Measurements from ENCODE around the gene WIZ. TPM values are rescaled to one million over a fixed set of nuclear protein-coding genes. Genes with fewer than 3 reads are reported as not detected.

WIZ gene
- total and polyA plus RNA-seq, 2 donors (not counting 1 experiment from before 2014, with no cell fraction given), result 15.0 to 24.8 TPM

GRCh38 chr19:15422296-15423075 is 27.3 kb downstream of the WIZ start:
- Histone ChIP-seq H3K79me2 (ENCODE audit: control insufficient read depth, insufficient read depth, low read length) (peaks cover 12% of the 10 kb centered on the region), H2AFZ (ENCODE audit: insufficient read depth, low read depth, low read length, poor library complexity, severe bottlenecking) (no peak overlapping the region), H3K27ac (ENCODE audit: low read length in 2 of 2) (no peak overlapping the region), H3K4me2 (replicated peaks; ENCODE audit: low read depth, low read length, poor library complexity, severe bottlenecking) (no peak overlapping the region), H4K20me1 (ENCODE audit: control insufficient read depth, insufficient read depth, low read length, poor library complexity, severe bottlenecking) (peaks cover 16% of the 10 kb centered on the region), H3K36me3 (replicated peaks in 1 of 2; ENCODE audit: control extremely low read depth in 1 of 2, control insufficient read depth in 1 of 2, extremely low read depth in 1 of 2, insufficient read depth in 2 of 2, low read length in 1 of 2) (peaks cover 2 to 40% of the 10 kb centered on the region in 2 experiments), H3K9me3 (ENCODE audit: control extremely low read depth in 1 of 3, control insufficient read depth in 2 of 3, insufficient read depth in 1 of 3, low read length in 2 of 3) (peaks cover 0 to 9% (median 0%) of the 10 kb centered on the region in 3 donors), H3K27me3 (replicated peaks in 1 of 4; ENCODE audit: control extremely low read depth in 1 of 4, control insufficient read depth in 3 of 4, insufficient read depth in 4 of 4, low read length in 3 of 4) (no peaks in the 10 kb centered on the region), H3K4me3 (ENCODE audit: control extremely low read depth in 1 of 5, extremely low read depth in 1 of 5, insufficient read depth in 1 of 5, low read depth in 2 of 5, low read length in 4 of 5) (no peak overlapping the region), H3K4me1 (ENCODE audit: control insufficient read depth in 2 of 2, insufficient read depth in 2 of 2, low read length in 2 of 2) (peaks cover 11 to 17% of the 10 kb centered on the region in 2 donors), H3K9ac (ENCODE audit: low read length) (no peak overlapping the region)
- H3K27me3 Mint-ChIP-seq, result no peaks in the 10 kb centered on the region
- no peaks in the 10 kb centered on the region for H3K9me3 Mint-ChIP-seq (ENCODE audit: insufficient read depth)
- no peak for DNase-seq
- ATAC-seq (ENCODE audit: low read depth), result no peak
- TF ChIP-seq, protein P1, sequence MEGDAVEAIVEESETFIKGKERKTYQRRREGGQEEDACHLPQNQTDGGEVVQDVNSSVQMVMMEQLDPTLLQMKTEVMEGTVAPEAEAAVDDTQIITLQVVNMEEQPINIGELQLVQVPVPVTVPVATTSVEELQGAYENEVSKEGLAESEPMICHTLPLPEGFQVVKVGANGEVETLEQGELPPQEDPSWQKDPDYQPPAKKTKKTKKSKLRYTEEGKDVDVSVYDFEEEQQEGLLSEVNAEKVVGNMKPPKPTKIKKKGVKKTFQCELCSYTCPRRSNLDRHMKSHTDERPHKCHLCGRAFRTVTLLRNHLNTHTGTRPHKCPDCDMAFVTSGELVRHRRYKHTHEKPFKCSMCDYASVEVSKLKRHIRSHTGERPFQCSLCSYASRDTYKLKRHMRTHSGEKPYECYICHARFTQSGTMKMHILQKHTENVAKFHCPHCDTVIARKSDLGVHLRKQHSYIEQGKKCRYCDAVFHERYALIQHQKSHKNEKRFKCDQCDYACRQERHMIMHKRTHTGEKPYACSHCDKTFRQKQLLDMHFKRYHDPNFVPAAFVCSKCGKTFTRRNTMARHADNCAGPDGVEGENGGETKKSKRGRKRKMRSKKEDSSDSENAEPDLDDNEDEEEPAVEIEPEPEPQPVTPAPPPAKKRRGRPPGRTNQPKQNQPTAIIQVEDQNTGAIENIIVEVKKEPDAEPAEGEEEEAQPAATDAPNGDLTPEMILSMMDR (IDR thresholded peaks at IDR 0.05), result no peak
- no peak for TF ChIP-seq EZH2 (IDR thresholded peaks at IDR 0.05; ENCODE audit: borderline replicate concordance, insufficient read depth, low read depth, low read length, poor library complexity, severe bottlenecking)
- H3K27ac Mint-ChIP-seq, result no peak overlapping the region
- CTCF ChIA-PET, result interaction anchor here (0.7 to 7.9 kb wide), 2 partner anchors 14 to 131 kb away, joined by 3 to 145 read pairs; no protein-coding TSS in a partner anchor
- POLR2A ChIA-PET, result no interaction called here
- WGBS (ENCODE audit: insufficient coverage), result 82% methylated on average over 22 of the region's 22 CpGs
- H3K4me1 Mint-ChIP-seq, result peaks cover 21% of the 10 kb centered on the region
- intact Hi-C loops (cut with micrococcal nuclease), result no loop called here
- H3K4me3 Mint-ChIP-seq, result no peak overlapping the region

DNA sequence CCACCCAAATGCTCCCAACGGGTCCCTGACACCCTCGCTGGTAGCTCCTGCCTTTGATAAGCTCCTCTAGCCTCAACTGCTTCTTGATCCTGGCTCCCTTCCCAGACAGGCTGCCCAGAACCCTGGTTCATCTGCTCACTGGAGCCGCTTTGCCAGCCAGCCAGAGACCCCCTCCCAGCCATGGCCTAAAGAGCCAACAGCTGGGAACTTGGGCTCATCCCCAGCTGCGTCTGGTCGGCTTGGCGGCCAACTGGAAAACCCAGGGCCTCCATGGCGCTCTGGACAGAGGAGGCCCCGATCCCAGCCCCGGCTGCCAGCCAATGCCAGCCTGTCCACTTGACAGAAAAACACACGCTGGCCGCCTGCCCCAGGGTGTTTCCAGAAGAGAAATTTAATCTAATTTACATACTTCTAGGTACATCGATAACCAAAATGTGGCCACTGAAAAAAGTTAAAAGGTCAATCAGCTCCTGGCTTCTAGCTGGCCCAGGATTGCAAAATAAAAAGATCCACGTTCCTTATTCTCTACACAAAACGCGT is 28.0 kb downstream of the WIZ start:
- intact Hi-C loops (cut with micrococcal nuclease), result no loop called here
- H3K36me3 ChIP-seq (replicated peaks in 1 of 2; ENCODE audit: control extremely low read depth in 1 of 2, control insufficient read depth in 1 of 2, extremely low read depth in 1 of 2, insufficient read depth in 2 of 2, low read length in 1 of 2), result peaks cover 2 to 33% of the 10 kb centered on the region in 2 experiments
- no peak overlapping the region for H3K4me2 ChIP-seq (replicated peaks; ENCODE audit: low read depth, low read length, poor library complexity, severe bottlenecking)
- no peaks in the 10 kb centered on the region for H3K27me3 ChIP-seq (replicated peaks in 1 of 4; ENCODE audit: control extremely low read depth in 1 of 4, control insufficient read depth in 3 of 4, insufficient read depth in 4 of 4, low read length in 3 of 4)
- H3K79me2 ChIP-seq (ENCODE audit: control insufficient read depth, insufficient read depth, low read length), result peaks cover 19% of the 10 kb centered on the region
- H3K27ac ChIP-seq (ENCODE audit: low read length in 2 of 2), result no peak overlapping the region
- Mint-ChIP-seq H3K27ac (no peak overlapping the region), H3K9me3 (ENCODE audit: insufficient read depth) (no peaks in the 10 kb centered on the region), H3K4me3 (no peak overlapping the region), H3K27me3 (no peaks in the 10 kb centered on the region), H3K4me1 (peaks cover 28% of the 10 kb centered on the region)
- H3K4me3 ChIP-seq (ENCODE audit: control extremely low read depth in 1 of 5, extremely low read depth in 1 of 5, insufficient read depth in 1 of 5, low read depth in 2 of 5, low read length in 4 of 5), result no peak overlapping the region
- peaks cover 18 to 24% of the 10 kb centered on the region in 2 donors for H3K4me1 ChIP-seq (ENCODE audit: control insufficient read depth in 2 of 2, insufficient read depth in 2 of 2, low read length in 2 of 2)
- ChIA-PET POLR2A (no interaction called here), CTCF (interaction anchor here (0.7 to 7.9 kb wide), 3 partner anchors 13 to 132 kb away, joined by 3 to 145 read pairs (median 3); no protein-coding TSS in a partner anchor)
- H4K20me1 ChIP-seq (ENCODE audit: control insufficient read depth, insufficient read depth, low read length, poor library complexity, severe bottlenecking), result peaks cover 16% of the 10 kb centered on the region
- ATAC-seq (ENCODE audit: low read depth), result no peak
- no peak for TF ChIP-seq EZH2 (IDR thresholded peaks at IDR 0.05; ENCODE audit: borderline replicate concordance, insufficient read depth, low read depth, low read length, poor library complexity, severe bottlenecking)
- TF ChIP-seq, protein P1 (IDR thresholded peaks at IDR 0.05), result no peak
- no peak for DNase-seq
- peaks cover 0 to 9% (median 0%) of the 10 kb centered on the region in 3 donors for H3K9me3 ChIP-seq (ENCODE audit: control extremely low read depth in 1 of 3, control insufficient read depth in 2 of 3, insufficient read depth in 1 of 3, low read length in 2 of 3)
- WGBS (ENCODE audit: insufficient coverage), result 97% methylated on average over 10 of the region's 15 CpGs
- H3K9ac ChIP-seq (ENCODE audit: low read length), result no peak overlapping the region
- H2AFZ ChIP-seq (ENCODE audit: insufficient read depth, low read depth, low read length, poor library complexity, severe bottlenecking), result no peak overlapping the region

All from B cell (primary cell).